A549 (cell line): Measurements from ENCODE around the gene ZNF304. TPM values are rescaled to one million over a fixed set of nuclear protein-coding genes. Genes with fewer than 3 reads are reported as not detected.

Experiments used
- ATAC-seq, 2 experiments: fragments of 200-7000 bp in 1 of 2; fragments of >200 bp in 1 of 2; cut with Nextera tagmentation in 1 of 2; cut with Tn5 transposase in 1 of 2; 3 replicates each; pipeline versions ENCODE4 v1.8.0 to v1.9.1; 2018 to 2020; ENCODE audit warnings: mild to moderate bottlenecking in 1 of 2, moderate library complexity in 1 of 2
- CTCF ChIA-PET: fragments of 300-600 bp; sonication (Branson Sonifier 250); formaldehyde crosslinking; extraction: SDS; loops from one replicate; lab custom pipeline; 2021; ENCODE audit warnings: antibody characterized with exemption, inconsistent platforms; lab: Yijun Ruan, JAX
- POLR2A ChIA-PET: fragments of 350-600 bp; formaldehyde crosslinking; extraction: SDS; loops from one replicate; lab custom pipeline; 2021; ENCODE audit warnings: antibody characterized with exemption, inconsistent platforms; lab: Yijun Ruan, JAX
- DNase-seq, 2 experiments: peaks; one replicate each; pipeline versions ENCODE4 v3.0.0 to v3.0.0-alpha.2; 2011 to 2016; ENCODE audit warnings: low read depth in 1 of 2, low spot score in 1 of 2
- FAIRE-seq: peaks from 2 replicates; lab custom pipeline; 2011; peaks lifted over from hg19 to GRCh38; lab: Jason Lieb, UNC
- H3K27ac ChIP-seq, 2 experiments: fragments of >200 bp; sonication (Bioruptor Twin); formaldehyde crosslinking; 3 replicates each; pipeline ENCODE4 v1.5.1; 2016 to 2017
- H3K4me1 ChIP-seq: fragments of >200 bp; sonication (Bioruptor Twin); formaldehyde crosslinking; 3 replicates; pipeline ENCODE4 v1.6.1; 2016
- H3K4me2 ChIP-seq: fragments of >200 bp; sonication (Bioruptor Twin); formaldehyde crosslinking; 3 replicates; pipeline ENCODE4 v1.6.1; 2016
- H3K4me3 ChIP-seq: fragments of >200 bp; sonication (Bioruptor Twin); formaldehyde crosslinking; 3 replicates; pipeline ENCODE4 v1.5.1; 2016
- H3K9me3 ChIP-seq: fragments of >200 bp; sonication (Bioruptor Twin); formaldehyde crosslinking; 3 replicates; pipeline ENCODE4 v1.6.1; 2016
- CBX2 ChIP-seq: fragments of 200-600 bp; sonication (generic); IDR thresholded peaks from 2 replicates; pipeline ENCODE4 v1.6.1; 2016; ENCODE audit warnings: low read depth, mild to moderate bottlenecking, borderline replicate concordance
- EHF ChIP-seq: fragments of 250-450 bp; sonication (Bioruptor Pico); IDR thresholded peaks from 2 replicates; pipeline ENCODE4 v1.5.0; 2020; ENCODE audit warnings: mild to moderate bottlenecking
- EHMT2 ChIP-seq: fragments of 200-600 bp; sonication (generic); IDR thresholded peaks from 2 replicates; pipeline ENCODE4 v1.6.1; 2016; ENCODE audit warnings: antibody characterized with exemption, low read depth, mild to moderate bottlenecking, moderate library complexity
- EP300 ChIP-seq, 2 experiments: fragments of >200 bp; sonication (Bioruptor Twin); formaldehyde crosslinking; IDR thresholded peaks; 2 replicates in 1 of 2; 3 replicates in 1 of 2; pipeline ENCODE4 v1.6.1; 2016 to 2017
- FOSB ChIP-seq: fragments of 250-450 bp; sonication (Bioruptor Pico); IDR thresholded peaks from 2 replicates; pipeline ENCODE4 v1.5.0; 2020; ENCODE audit warnings: mild to moderate bottlenecking, moderate library complexity
- HEYL ChIP-seq: fragments of 250-450 bp; sonication (Bioruptor Pico); IDR thresholded peaks from 2 replicates; pipeline ENCODE4 v1.8.0; 2021; ENCODE audit warnings: mild to moderate bottlenecking, moderate library complexity
- HMGXB4 ChIP-seq: fragments of 250-450 bp; sonication (Bioruptor Pico); IDR thresholded peaks from 2 replicates; pipeline ENCODE4 v1.5.0; 2021; ENCODE audit warnings: mild to moderate bottlenecking, moderate library complexity, borderline replicate concordance
- HOXA7 ChIP-seq: fragments of 250-450 bp; sonication (Bioruptor Pico); IDR thresholded peaks from 2 replicates; pipeline ENCODE4 v1.5.0; 2020; ENCODE audit warnings: mild to moderate bottlenecking, moderate library complexity
- HOXB5 ChIP-seq: fragments of 250-450 bp; sonication (Bioruptor Pico); IDR thresholded peaks from 2 replicates; pipeline ENCODE4 v1.5.0; 2020; ENCODE audit warnings: mild to moderate bottlenecking, moderate library complexity
- JUN ChIP-seq, 2 experiments: fragments of >200 bp; sonication (Bioruptor Twin); formaldehyde crosslinking; IDR thresholded peaks; 2 replicates in 1 of 2; 3 replicates in 1 of 2; pipeline ENCODE4 v1.6.1; 2016 to 2017
- NR3C1 ChIP-seq: fragments of >200 bp; sonication (Bioruptor Twin); formaldehyde crosslinking; IDR thresholded peaks from 3 replicates; pipeline ENCODE4 v1.6.1; 2017
- PBX3 ChIP-seq: IDR thresholded peaks from 2 replicates; pipeline ENCODE4 v1.6.1; 2012
- REST ChIP-seq: fragments of 200-600 bp; sonication (generic); IDR thresholded peaks from 2 replicates; pipeline ENCODE4 v1.6.1; 2016; ENCODE audit warnings: antibody characterized with exemption, mild to moderate bottlenecking, moderate library complexity
- RNF2 ChIP-seq: fragments of 200-600 bp; sonication (generic); IDR thresholded peaks from 2 replicates; pipeline ENCODE4 v1.6.1; 2016; ENCODE audit warnings: low read depth, mild to moderate bottlenecking, antibody characterized with exemption, moderate library complexity, borderline replicate concordance
- USF2 ChIP-seq: fragments of 450-650 bp; IDR thresholded peaks from 2 replicates; pipeline ENCODE4 v1.6.1; 2014; ENCODE audit warnings: antibody characterized with exemption
- ZC3H11A ChIP-seq: fragments of 450-650 bp; IDR thresholded peaks from 2 replicates; pipeline ENCODE4 v1.6.1; 2014; ENCODE audit warnings: antibody characterized with exemption, mild to moderate bottlenecking
- ZSCAN20 ChIP-seq: fragments of 250-450 bp; sonication (Bioruptor Pico); IDR thresholded peaks from 2 replicates; pipeline ENCODE4 v1.8.0; 2022; ENCODE audit warnings: mild to moderate bottlenecking, moderate library complexity
- polyA plus RNA-seq, 4 experiments: library from polyadenylated mRNA; depleted of rRNA in 3 of 4; stranded (reverse); fragments of >200 nt; fragmentation: RNase III in 1 of 4; extraction: RNeasy Plus Mini Kit Qiagen cat#74134 plus additional on column Dnase treatment in 1 of 4; gene quantifications; 2 replicates in 3 of 4; 3 replicates in 1 of 4; pipeline ENCODE4 v1.2.3, GENCODE V29; 2011 to 2017
- TF ChIP-seq, protein P1 (sequence below): fragments of >200 bp; sonication (Bioruptor Twin); formaldehyde crosslinking; IDR thresholded peaks from 3 replicates; pipeline ENCODE4 v1.5.1; 2016

ZNF304 gene
- polyA plus RNA-seq, 2 of the 4 experiments (the other 2 are of a cell fraction): 2.1 to 4.8 TPM

DNA sequence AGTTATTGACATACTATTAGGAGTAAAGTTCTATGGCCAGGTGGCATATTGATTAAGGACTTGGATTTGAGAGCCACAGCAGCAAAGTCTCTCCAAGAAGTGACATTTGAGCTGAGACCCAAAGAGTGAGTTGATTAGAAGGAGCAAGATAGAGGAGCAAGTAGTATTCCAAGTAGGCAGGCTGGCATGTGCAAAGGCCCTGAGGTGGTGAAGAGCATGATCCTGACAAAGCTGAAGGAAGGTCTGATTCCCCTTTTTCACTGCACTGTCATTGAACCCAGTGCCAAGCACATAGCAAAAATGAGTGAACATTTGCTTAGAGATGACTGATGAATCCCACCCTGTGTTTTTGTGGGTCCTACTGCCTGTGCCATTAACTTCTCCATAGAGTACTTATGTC is 26.1 kb upstream of the ZNF304 start:
- ChIA-PET CTCF (interaction anchor here (0.6 kb wide), 1 partner anchor 9 kb away, joined by 3 read pairs; no protein-coding TSS in a partner anchor), POLR2A (no interaction called here)
- ATAC-seq: no peak

More for the DNA sequence above, 26.1 kb upstream of the ZNF304 start:
- DNase-seq (no peak), FAIRE-seq (no peak)
- no peaks in the 10 kb centered on the region for H3K4me1 ChIP-seq
- H3K9me3 ChIP-seq: peaks cover 89% of the 10 kb centered on the region
- no peak overlapping the region for H3K4me2 ChIP-seq
- no peak overlapping the region for H3K27ac ChIP-seq
- H3K4me3 ChIP-seq: no peak overlapping the region
- TF ChIP-seq HEYL (no peak), EP300 (IDR thresholded peaks at IDR 0.05) (no peak), REST (no peak), PBX3 (no peak), EHMT2 (no peak), HOXB5 (CRISPR knock-in tag) (no peak), HMGXB4 (CRISPR knock-in tag) (no peak), HOXA7 (CRISPR knock-in tag) (no peak), USF2 (no peak), CBX2 (no peak), EHF (CRISPR knock-in tag) (no peak), JUN (IDR thresholded peaks at IDR 0.05) (no peak), RNF2 (no peak), FOSB (CRISPR knock-in tag) (no peak), NR3C1 (no peak), ZSCAN20 (CRISPR knock-in tag) (no peak), ZC3H11A (no peak)
- TF ChIP-seq, protein P1, sequence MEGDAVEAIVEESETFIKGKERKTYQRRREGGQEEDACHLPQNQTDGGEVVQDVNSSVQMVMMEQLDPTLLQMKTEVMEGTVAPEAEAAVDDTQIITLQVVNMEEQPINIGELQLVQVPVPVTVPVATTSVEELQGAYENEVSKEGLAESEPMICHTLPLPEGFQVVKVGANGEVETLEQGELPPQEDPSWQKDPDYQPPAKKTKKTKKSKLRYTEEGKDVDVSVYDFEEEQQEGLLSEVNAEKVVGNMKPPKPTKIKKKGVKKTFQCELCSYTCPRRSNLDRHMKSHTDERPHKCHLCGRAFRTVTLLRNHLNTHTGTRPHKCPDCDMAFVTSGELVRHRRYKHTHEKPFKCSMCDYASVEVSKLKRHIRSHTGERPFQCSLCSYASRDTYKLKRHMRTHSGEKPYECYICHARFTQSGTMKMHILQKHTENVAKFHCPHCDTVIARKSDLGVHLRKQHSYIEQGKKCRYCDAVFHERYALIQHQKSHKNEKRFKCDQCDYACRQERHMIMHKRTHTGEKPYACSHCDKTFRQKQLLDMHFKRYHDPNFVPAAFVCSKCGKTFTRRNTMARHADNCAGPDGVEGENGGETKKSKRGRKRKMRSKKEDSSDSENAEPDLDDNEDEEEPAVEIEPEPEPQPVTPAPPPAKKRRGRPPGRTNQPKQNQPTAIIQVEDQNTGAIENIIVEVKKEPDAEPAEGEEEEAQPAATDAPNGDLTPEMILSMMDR: no peak
